Activated naive CD4-positive, alpha-beta T cell treated with anti-CD3 and anti-CD28 coated beads, Interleukin-2, amount 50 U/mL, for 24 hours (primary cell): ENCODE data around the gene CELF2.
A peak's percentile ranks its signal among the peaks of the same experiment; 100 is the strongest.

ENCODE experiments used
- H3K27ac Mint-ChIP-seq: one replicate; pipeline ENCODE4 v1.8.0; 2021; ENCODE audit warnings: mild to moderate bottlenecking, mixed read lengths
- H3K27me3 Mint-ChIP-seq: one replicate; pipeline ENCODE4 v1.8.0; 2021; ENCODE audit warnings: mixed read lengths
- H3K36me3 Mint-ChIP-seq: one replicate; pipeline ENCODE4 v1.8.0; 2021; ENCODE audit warnings: mixed read lengths
- H3K4me1 Mint-ChIP-seq: one replicate; pipeline ENCODE4 v1.8.0; 2021; ENCODE audit warnings: mixed read lengths
- H3K4me3 Mint-ChIP-seq: one replicate; pipeline ENCODE4 v1.8.0; 2021; ENCODE audit warnings: mild to moderate bottlenecking, mixed read lengths
- H3K9me3 Mint-ChIP-seq: one replicate; pipeline ENCODE4 v1.8.0; 2021; ENCODE audit warnings: mixed read lengths

Gene CELF2

GRCh38 chr10:11311027-11311426, 293.4 kb downstream of the CELF2 start:
- Mint-ChIP-seq H3K4me1 (peaks cover 54% of the 10 kb centered on the region), H3K4me3 (no peak overlapping the region), H3K36me3 (peaks cover 52% of the 10 kb centered on the region), H3K9me3 (no peaks in the 10 kb centered on the region), H3K27ac (peak overlapping the region; percentile 91), H3K27me3 (no peaks in the 10 kb centered on the region)

DNA sequence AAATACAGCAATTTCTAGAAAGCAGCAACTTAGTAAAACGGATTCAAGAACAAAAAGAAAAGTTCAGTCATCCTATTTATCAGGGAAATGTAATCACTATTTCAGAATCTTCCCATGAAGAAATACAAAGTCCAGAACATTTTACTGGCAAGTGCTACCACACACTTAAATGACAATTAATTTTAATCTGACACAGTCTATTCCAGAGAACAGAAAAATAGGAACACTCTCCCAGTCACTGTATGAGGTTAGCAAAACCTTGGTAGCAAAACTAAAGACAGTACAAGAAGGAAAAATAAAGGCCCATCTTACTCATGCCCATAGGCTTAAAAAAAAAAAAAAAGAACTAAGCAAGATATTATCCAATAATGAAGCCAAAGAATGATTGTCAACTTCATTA, 295.8 kb downstream of the CELF2 start:
- Mint-ChIP-seq H3K4me3 (no peak overlapping the region), H3K27me3 (no peaks in the 10 kb centered on the region), H3K27ac (peak overlapping the region; percentile 78), H3K4me1 (peaks cover 68% of the 10 kb centered on the region), H3K9me3 (no peaks in the 10 kb centered on the region), H3K36me3 (peaks cover 34% of the 10 kb centered on the region)

- no peaks in the 10 kb centered on the region for H3K27me3 Mint-ChIP-seq
- H3K36me3 Mint-ChIP-seq: peaks cover 26% of the 10 kb centered on the region
- no peak overlapping the region for H3K4me3 Mint-ChIP-seq
- H3K27ac Mint-ChIP-seq: peak overlapping the region; percentile 89
- H3K4me1 Mint-ChIP-seq: peaks cover 64% of the 10 kb centered on the region
- H3K9me3 Mint-ChIP-seq: no peaks in the 10 kb centered on the region
These were observed 300.4 kb downstream of the CELF2 start for GRCh38 chr10:11317936-11318670.

DNA sequence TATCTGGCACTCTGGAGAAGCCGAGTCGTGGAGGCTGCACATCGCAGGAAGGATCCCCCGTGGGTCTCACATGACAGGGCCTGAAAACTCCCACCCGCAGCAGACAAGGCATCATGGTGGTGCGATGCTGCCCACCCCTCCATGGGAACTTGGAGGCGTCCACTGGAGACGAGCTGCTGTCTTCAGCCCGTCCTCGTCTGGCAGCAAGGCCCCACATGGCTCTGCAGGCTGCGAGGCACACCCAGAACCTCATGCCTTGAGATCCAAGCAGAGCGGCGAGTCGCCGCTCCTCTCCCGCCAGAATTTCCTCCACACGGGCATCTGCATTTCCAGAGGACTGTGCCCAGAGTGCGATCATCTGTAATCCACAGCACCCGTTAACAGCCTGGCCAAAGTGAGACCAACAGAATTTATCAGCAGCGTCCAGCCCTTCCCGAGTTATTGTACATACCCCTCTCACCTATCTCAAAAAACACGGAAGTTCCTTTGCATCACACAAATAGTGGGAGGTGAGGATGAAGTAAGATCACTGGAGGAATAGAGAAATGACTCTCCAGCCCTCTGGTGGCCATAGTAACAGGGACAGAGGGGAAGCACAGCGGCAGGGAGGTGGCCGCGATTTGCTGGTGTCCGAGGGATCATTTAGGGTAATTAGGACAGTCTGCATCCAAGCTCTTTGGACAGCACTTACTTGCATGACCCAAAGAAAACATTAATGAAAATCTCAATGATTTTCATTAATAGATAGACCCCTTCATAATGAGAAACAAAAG, 301.3 kb downstream of the CELF2 start:
- no peaks in the 10 kb centered on the region for H3K9me3 Mint-ChIP-seq
- H3K4me1 Mint-ChIP-seq: peaks cover 63% of the 10 kb centered on the region
- no peaks in the 10 kb centered on the region for H3K27me3 Mint-ChIP-seq
- H3K36me3 Mint-ChIP-seq: peaks cover 25% of the 10 kb centered on the region
- peak overlapping the region; percentile 89 for H3K27ac Mint-ChIP-seq
- H3K4me3 Mint-ChIP-seq: no peak overlapping the region

GRCh38 chr10:11319990-11320602, 302.4 kb downstream of the CELF2 start:
- H3K27ac Mint-ChIP-seq: peak overlapping the region; percentile 82
- H3K4me3 Mint-ChIP-seq: no peak overlapping the region
- H3K4me1 Mint-ChIP-seq: peaks cover 62% of the 10 kb centered on the region
- peaks cover 21% of the 10 kb centered on the region for H3K36me3 Mint-ChIP-seq
- H3K27me3 Mint-ChIP-seq: no peaks in the 10 kb centered on the region
- H3K9me3 Mint-ChIP-seq: no peaks in the 10 kb centered on the region

- Mint-ChIP-seq H3K36me3 (peaks cover 24% of the 10 kb centered on the region), H3K4me1 (peaks cover 66% of the 10 kb centered on the region), H3K27ac (peak overlapping the region; percentile 68)
These were observed 303.3 kb downstream of the CELF2 start for GRCh38 chr10:11320809-11321520.

DNA sequence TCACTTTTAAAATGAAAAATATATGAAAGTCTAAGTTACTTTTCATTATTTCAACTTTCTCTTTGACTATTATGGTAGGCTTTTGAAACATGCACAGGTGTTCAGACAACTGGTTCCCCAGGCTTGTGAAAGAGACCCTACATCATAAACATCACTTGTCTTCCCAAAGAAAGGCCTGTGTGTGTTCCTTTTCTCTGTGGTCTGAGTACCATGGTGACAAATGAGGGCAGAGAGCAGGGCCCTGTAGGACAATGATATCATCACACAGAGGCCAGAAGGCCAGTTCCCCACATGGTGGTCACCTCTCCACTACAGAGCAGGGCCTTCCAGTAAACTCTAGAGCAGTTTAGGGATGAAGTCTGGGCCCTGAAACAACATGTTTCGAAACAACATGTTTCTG, 305.0 kb downstream of the CELF2 start:
- Mint-ChIP-seq H3K27me3 (no peaks in the 10 kb centered on the region), H3K4me3 (no peak overlapping the region), H3K4me1 (peaks cover 62% of the 10 kb centered on the region), H3K36me3 (peaks cover 27% of the 10 kb centered on the region), H3K9me3 (no peaks in the 10 kb centered on the region), H3K27ac (peak overlapping the region; percentile 59)

More at GRCh38 chr10:11320809-11321520, 303.3 kb downstream of the CELF2 start:
- Mint-ChIP-seq H3K9me3 (no peaks in the 10 kb centered on the region), H3K27me3 (no peaks in the 10 kb centered on the region), H3K4me3 (no peak overlapping the region)

DNA sequence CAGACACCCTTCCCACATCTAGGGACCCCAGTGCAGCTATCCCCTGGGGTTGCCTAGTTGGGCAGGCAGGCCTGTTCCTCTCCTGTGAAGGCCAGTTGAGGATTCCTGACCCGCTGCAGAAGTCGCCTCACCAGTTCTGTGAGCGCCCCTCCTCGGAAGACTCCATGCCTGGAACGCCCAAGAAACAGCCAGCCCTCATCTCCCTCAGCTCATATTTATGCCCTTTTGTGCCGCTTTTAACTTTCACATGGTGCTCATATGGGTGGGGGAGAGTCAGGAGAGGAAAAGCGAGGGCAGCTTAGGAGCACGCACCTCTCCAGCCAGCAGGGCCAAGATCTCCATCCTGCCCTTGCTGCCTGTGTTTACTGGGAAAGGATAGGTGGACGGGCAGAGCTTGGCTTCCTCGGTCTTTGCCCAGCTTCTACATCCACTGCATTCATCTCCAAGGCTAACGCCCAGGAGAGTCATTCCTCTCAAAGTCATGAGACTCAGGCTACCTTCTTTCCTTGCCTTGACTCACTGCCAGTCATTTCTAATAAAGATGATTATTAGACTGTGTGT, 307.2 kb downstream of the CELF2 start:
- no peaks in the 10 kb centered on the region for H3K27me3 Mint-ChIP-seq
- H3K27ac Mint-ChIP-seq: peak overlapping the region; percentile 68
- no peak overlapping the region for H3K4me3 Mint-ChIP-seq
- H3K36me3 Mint-ChIP-seq: peaks cover 26% of the 10 kb centered on the region
- no peaks in the 10 kb centered on the region for H3K9me3 Mint-ChIP-seq
- peaks cover 58% of the 10 kb centered on the region for H3K4me1 Mint-ChIP-seq

DNA sequence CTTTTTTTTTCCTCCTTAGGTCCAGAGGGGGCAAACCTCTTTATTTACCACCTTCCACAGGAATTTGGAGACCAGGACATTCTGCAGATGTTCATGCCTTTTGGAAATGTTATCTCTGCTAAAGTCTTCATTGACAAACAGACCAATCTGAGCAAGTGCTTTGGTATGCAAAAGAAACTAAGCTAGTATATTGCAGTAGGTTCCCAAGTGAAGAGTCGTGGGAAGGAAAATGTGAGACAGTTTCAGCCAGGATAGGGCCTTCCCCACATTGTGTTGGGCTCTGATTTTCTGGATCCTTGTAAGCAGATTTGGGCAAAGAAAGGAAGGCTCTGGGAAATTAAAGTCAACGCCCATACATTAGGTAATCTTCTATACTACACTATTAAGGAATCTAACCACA, 308.1 kb downstream of the CELF2 start:
- no peak overlapping the region for H3K4me3 Mint-ChIP-seq
- H3K27ac Mint-ChIP-seq: peak overlapping the region; percentile 11
- H3K4me1 Mint-ChIP-seq: peaks cover 58% of the 10 kb centered on the region
- H3K36me3 Mint-ChIP-seq: peaks cover 30% of the 10 kb centered on the region
- no peaks in the 10 kb centered on the region for H3K27me3 Mint-ChIP-seq
- no peaks in the 10 kb centered on the region for H3K9me3 Mint-ChIP-seq

GRCh38 chr10:11326241-11326640, 308.6 kb downstream of the CELF2 start:
- Mint-ChIP-seq H3K36me3 (peaks cover 27% of the 10 kb centered on the region), H3K27ac (peak overlapping the region; percentile 84), H3K27me3 (no peaks in the 10 kb centered on the region), H3K9me3 (no peaks in the 10 kb centered on the region), H3K4me3 (no peak overlapping the region), H3K4me1 (peaks cover 53% of the 10 kb centered on the region)

- Mint-ChIP-seq H3K4me1 (peaks cover 53% of the 10 kb centered on the region), H3K27me3 (no peaks in the 10 kb centered on the region), H3K36me3 (peaks cover 24% of the 10 kb centered on the region), H3K27ac (peak overlapping the region; percentile 84), H3K9me3 (no peaks in the 10 kb centered on the region), H3K4me3 (no peak overlapping the region)
These were observed 309.4 kb downstream of the CELF2 start for GRCh38 chr10:11326913-11327616.

DNA sequence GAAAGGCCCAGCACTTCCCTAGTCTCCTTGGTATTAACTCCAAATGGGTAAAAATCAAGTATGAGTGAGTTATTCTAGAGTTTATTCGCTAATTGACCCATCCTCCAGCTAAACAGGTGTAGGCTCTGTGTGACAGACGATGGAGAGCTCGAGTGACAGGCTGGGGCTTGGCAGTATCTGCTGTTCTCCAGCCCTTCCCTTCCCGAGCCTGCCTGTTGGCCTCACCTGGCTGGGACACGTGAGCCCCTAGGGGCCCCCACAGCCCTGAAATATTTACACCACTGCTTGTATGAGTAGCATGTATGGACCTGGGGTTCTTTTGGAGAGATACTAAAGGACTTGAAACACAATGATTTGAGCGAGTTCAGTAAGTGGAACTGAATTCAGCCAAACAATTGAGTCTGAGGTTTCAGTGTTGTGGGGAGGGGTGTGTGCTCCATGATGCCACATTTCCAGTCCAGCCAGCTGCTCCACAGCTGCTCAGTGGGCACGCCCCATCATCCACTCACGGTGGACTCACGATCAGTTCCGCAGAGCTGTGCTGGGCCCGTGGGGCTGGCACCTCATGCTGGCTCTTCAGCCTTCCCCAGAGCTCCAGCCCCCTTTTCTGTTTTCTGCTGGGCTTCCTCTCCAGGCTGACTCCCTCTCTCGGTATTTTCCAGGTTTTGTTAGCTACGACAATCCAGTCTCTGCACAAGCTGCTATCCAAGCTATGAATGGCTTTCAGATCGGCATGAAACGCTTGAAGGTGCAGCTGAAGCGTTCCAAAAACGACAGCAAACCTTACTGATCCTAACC, 310.8 kb downstream of the CELF2 start:
- no peak overlapping the region for H3K4me3 Mint-ChIP-seq
- H3K27ac Mint-ChIP-seq: peak overlapping the region; percentile 35
- peaks cover 59% of the 10 kb centered on the region for H3K4me1 Mint-ChIP-seq
- no peaks in the 10 kb centered on the region for H3K27me3 Mint-ChIP-seq
- H3K9me3 Mint-ChIP-seq: no peaks in the 10 kb centered on the region
- H3K36me3 Mint-ChIP-seq: peaks cover 28% of the 10 kb centered on the region

DNA sequence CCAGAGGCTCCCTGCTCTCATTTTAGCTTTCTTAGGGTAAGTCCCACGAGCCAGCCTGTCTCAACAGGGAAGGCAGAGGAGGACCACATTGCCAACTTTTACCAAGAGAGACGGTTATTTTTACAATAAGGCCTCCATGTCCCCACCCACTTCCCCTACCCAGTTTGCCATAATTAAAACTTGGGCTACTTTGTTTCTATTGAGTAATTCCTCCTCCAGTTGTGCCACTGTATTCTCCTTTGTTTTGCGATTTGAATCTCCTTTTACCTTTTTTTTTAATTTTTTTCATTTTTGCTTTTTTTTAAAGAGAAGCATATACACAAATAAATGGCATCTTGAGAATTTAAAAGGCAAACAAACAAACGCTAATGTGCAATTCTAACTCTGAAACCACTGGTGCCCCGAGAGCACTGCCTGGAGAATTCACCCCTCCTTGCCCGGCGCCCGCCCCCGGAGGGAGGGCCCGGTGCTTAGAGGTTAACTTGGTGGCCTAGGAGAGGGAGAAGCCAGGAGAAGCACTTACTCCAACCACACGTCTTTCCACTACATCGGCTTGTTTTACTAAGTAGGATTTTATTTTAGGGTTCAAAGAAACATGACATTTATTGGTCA, 311.5 kb downstream of the CELF2 start:
- Mint-ChIP-seq H3K27me3 (no peaks in the 10 kb centered on the region), H3K9me3 (no peaks in the 10 kb centered on the region), H3K27ac (peak overlapping the region; percentile 65), H3K4me1 (peaks cover 63% of the 10 kb centered on the region), H3K36me3 (peaks cover 28% of the 10 kb centered on the region), H3K4me3 (no peak overlapping the region)
